ENCODE measurements around the gene SNX15. TPM values are rescaled to one million over a fixed set of nuclear protein-coding genes. Genes with fewer than 3 reads are reported as not detected.
"Not testable (repeated sequence)": the region's sequence is repeated elsewhere in the genome, so short reads cannot be mapped to it uniquely, and the experiment has no call there.

The SNX15 gene
- total RNA-seq, 4 donors from 2014 or later, result 11.6 to 36.4 (median 19.2) TPM

DNA sequence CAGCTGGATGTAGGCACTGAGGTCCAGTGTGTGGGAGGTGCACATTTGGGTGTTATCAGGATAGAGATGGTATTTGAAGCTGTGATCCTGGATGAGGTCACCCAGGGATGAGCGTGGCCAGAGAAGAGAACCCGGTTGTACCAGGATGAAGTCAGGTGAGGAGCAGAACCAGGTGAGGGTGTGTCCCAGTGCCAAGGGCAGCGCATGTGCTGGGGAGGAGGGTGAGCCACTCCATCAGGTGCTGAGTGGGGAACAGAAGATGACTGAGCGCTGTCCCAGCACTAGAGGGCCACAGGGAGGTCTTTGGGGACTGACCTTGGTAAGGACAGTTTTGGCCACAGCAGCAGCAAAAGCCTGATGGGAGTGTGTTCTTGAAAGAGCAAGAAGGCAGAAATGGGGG is 10.5 kb upstream of the SNX15 start:
- no peak for DNase-seq
- intact Hi-C loops (cut with DNase I), result loop anchor here (5.0 to 10.0 kb wide), 2 partner anchors 98 to 104 kb away; partner anchors contain the start of genes TM7SF2 and ZNHIT2
- Histone ChIP-seq H3K27ac (no peak overlapping the region), H3K4me1 (peaks cover 11 to 13% of the 10 kb centered on the region in 2 donors), H3K36me3 (peaks cover 4 to 8% of the 10 kb centered on the region in 2 donors), H3K9me3 (no peaks in the 10 kb centered on the region), H3K4me3 (replicated peaks in 1 of 3) (no peak overlapping the region), H3K27me3 (no peaks in the 10 kb centered on the region)
- no peak for TF ChIP-seq POLR2A (IDR thresholded peaks at IDR 0.05)
- TF ChIP-seq, protein P1, sequence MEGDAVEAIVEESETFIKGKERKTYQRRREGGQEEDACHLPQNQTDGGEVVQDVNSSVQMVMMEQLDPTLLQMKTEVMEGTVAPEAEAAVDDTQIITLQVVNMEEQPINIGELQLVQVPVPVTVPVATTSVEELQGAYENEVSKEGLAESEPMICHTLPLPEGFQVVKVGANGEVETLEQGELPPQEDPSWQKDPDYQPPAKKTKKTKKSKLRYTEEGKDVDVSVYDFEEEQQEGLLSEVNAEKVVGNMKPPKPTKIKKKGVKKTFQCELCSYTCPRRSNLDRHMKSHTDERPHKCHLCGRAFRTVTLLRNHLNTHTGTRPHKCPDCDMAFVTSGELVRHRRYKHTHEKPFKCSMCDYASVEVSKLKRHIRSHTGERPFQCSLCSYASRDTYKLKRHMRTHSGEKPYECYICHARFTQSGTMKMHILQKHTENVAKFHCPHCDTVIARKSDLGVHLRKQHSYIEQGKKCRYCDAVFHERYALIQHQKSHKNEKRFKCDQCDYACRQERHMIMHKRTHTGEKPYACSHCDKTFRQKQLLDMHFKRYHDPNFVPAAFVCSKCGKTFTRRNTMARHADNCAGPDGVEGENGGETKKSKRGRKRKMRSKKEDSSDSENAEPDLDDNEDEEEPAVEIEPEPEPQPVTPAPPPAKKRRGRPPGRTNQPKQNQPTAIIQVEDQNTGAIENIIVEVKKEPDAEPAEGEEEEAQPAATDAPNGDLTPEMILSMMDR (IDR thresholded peaks at IDR 0.05), result no peak
- WGBS, 2 donors, result 88 to 95% methylated on average over 4 of the region's 4 CpGs

DNA sequence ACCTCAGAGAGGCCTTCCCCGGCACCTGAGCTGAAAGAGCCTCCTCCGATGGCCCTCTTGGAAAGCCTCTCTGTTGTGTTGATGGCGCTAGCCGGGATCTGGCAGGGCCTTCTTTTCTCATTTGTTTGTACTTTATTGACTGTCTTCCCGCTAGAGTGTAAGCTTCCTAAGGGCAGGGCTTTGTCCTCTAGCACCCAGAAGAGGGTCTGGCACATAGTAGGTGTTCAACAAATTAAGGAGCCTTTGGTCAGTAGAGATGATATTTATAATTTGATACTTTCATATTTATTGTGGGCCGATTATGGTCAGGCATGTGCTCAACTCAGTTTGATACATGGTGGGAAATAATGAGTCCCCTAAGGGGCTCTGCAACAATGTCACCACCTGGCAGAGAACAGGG is 9.3 kb upstream of the SNX15 start:
- Histone ChIP-seq H3K9me3 (no peaks in the 10 kb centered on the region), H3K4me1 (peaks cover 11 to 13% of the 10 kb centered on the region in 2 donors), H3K4me3 (replicated peaks in 1 of 3) (no peak overlapping the region), H3K27me3 (no peaks in the 10 kb centered on the region), H3K27ac (no peak overlapping the region), H3K36me3 (peaks cover 4 to 8% of the 10 kb centered on the region in 2 donors)
- no peak for DNase-seq
- intact Hi-C loops (cut with DNase I), result loop anchor here (5.0 to 10.0 kb wide), 2 partner anchors 97 to 106 kb away; partner anchors contain the start of genes TM7SF2 and ZNHIT2
- TF ChIP-seq, protein P1 (IDR thresholded peaks at IDR 0.05), result no peak
- no peak for TF ChIP-seq POLR2A (IDR thresholded peaks at IDR 0.05)
- WGBS, 2 donors, result 98 to 99% methylated on average over 6 of the region's 6 CpGs

DNA sequence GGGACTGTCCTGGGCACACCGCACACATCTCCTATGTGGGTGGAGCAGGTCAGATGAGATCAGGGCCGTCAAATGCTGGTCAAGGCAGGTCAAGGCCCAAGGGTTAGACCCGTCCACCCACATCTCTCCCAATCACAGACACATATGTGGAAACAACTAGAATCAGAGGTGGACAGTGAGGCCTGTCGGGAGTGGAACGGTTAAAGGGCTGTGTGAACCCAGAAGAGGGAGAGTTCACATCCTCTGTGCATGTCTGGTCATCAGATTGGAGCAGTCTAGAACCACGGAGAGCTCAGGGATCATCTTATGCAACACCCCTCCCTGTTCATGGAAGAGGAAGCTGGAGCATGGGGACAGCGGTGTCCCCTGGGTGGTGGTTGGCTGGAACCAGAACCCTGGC is 7.4 kb upstream of the SNX15 start:
- Histone ChIP-seq H3K27me3 (no peaks in the 10 kb centered on the region), H3K36me3 (peaks cover 4 to 8% of the 10 kb centered on the region in 2 donors), H3K4me1 (peaks cover 5 to 8% of the 10 kb centered on the region in 2 donors), H3K27ac (no peak overlapping the region), H3K9me3 (no peaks in the 10 kb centered on the region), H3K4me3 (replicated peaks in 1 of 3) (no peak overlapping the region)
- no peak for DNase-seq
- 85 to 90% methylated on average over 6 to 7 of the region's 7 CpGs for WGBS, 2 donors
- intact Hi-C loops (cut with DNase I), result loop anchor here (5.0 to 10.0 kb wide), 3 partner anchors 95 to 175 kb away; partner anchors contain the start of genes CDC42BPG, TM7SF2 and ZNHIT2
- TF ChIP-seq, protein P1 (IDR thresholded peaks at IDR 0.05), result no peak
- no peak for TF ChIP-seq POLR2A (IDR thresholded peaks at IDR 0.05)

DNA sequence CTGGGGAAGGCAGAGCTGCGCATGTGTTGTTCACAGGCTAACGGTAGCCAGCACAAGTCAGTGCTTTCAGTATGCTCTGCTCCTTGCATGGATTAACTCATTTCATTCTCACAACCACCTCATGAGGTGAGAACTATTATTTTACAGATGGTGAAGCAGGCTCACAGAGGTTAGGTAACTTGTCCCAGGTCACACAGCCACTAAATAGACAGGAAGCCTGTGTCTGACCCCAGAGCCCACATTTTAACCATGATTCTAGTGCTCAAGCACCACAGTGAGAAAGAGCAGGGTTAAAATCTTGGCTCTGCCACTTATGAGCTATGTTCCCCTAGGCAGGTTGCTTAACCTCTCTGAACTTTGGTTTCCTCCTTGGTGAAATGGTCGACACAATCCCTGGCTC is 6.2 kb upstream of the SNX15 start:
- Histone ChIP-seq H3K36me3 (peaks cover 4 to 8% of the 10 kb centered on the region in 2 donors), H3K27me3 (no peaks in the 10 kb centered on the region), H3K4me1 (no peaks in the 10 kb centered on the region), H3K4me3 (replicated peaks in 1 of 3) (no peak overlapping the region), H3K9me3 (no peaks in the 10 kb centered on the region), H3K27ac (no peak overlapping the region)
- no peak for DNase-seq
- no peak for TF ChIP-seq POLR2A (IDR thresholded peaks at IDR 0.05)
- TF ChIP-seq, protein P1 (IDR thresholded peaks at IDR 0.05), result no peak
- intact Hi-C loops (cut with DNase I), result loop anchor here (10.0 kb wide), 1 partner anchor 176 kb away; the partner anchor contains the start of gene CDC42BPG
- WGBS, 2 donors, result 88 to 90% methylated on average over 3 of the region's 3 CpGs

DNA sequence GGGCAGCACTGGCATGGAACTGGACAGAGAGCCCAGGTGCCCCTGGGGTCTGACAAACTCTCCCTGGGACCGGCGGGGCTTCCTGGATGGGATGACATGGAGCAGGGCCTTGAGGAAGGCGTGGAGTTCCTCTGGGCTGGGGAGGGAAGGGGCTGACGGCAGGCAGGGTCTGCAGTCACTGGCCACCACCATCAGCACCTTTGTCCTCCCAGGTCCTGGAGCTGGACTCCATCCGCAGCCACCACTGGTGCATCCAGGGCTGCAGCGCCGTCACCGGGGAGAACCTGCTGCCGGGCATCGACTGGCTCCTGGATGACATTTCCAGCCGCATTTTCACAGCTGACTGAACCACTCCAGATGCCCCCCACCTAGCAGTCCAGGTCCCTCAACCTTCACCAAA is 5.7 kb upstream of the SNX15 start:
- Histone ChIP-seq H3K9me3 (no peaks in the 10 kb centered on the region), H3K4me3 (replicated peaks in 1 of 3) (no peak overlapping the region), H3K36me3 (peaks cover 4 to 8% of the 10 kb centered on the region in 2 donors), H3K27me3 (no peaks in the 10 kb centered on the region), H3K4me1 (no peaks in the 10 kb centered on the region), H3K27ac (no peak overlapping the region)
- TF ChIP-seq, protein P1 (IDR thresholded peaks at IDR 0.05), result no peak
- TF ChIP-seq POLR2A (IDR thresholded peaks at IDR 0.05), result no peak
- intact Hi-C loops (cut with DNase I), result loop anchor here (10.0 kb wide), 1 partner anchor 177 kb away; the partner anchor contains the start of gene CDC42BPG
- WGBS, 2 donors, result 87 to 96% methylated on average over 5 to 6 of the region's 11 CpGs
- no peak for DNase-seq

DNA sequence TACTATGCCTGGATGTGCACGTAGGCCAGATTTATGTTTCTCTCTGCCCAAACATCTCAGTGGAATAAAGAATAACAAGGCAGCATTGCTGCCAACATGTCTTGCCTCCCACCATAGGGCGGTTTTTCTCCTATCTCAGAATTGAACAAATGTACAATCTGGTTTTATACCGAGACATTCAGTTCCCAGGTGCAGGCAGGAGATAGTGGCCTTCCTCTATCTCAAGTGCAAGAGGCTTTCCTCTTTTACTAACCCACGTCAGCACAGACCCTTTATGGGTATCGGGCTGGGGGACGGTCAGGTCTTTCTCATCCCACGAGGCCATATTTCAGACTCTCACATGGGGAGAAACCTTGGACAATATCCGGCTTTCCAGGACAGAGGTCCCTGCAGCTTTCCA is 3.7 kb upstream of the SNX15 start:
- H3K9me3 ChIP-seq; H3K4me1 ChIP-seq; H3K4me3 ChIP-seq (replicated peaks in 1 of 3); H3K27me3 ChIP-seq; H3K36me3 ChIP-seq; H3K27ac ChIP-seq; DNase-seq: not testable (repeated sequence)
- intact Hi-C loops (cut with DNase I), result loop anchor here (10.0 kb wide), 1 partner anchor 179 kb away; the partner anchor contains the start of gene CDC42BPG
- 81 to 91% methylated on average over 8 of the region's 8 CpGs for WGBS, 2 donors
